ENCODE measurements around the gene ADCY7. TPM values are rescaled to one million over a fixed set of nuclear protein-coding genes. Genes with fewer than 3 reads are reported as not detected.

ADCY7 gene
- total and polyA plus RNA-seq, 9 of the 15 experiments (the other 6 are each of a cell fraction or from before 2014, with no cell fraction given) = 2.3 to 108 (median 28.6) TPM

GRCh38 chr16:50263060-50263909 lies 3.1 kb upstream of the ADCY7 start (continued):
- TF ChIP-seq SMAD4 (CRISPR knock-in tag; conservative IDR thresholded peaks at IDR 0.05) (peak; percentile 58), KDM1A (IDR thresholded peaks at IDR 0.05) (peak; percentile 37 to 82; a peak in 3 of 4 replicates), CBX2 (IDR thresholded peaks at IDR 0.05; ENCODE audit: insufficient read depth, low read length, poor library complexity, severe bottlenecking) (no peak), SFPQ (IDR thresholded peaks at IDR 0.05; ENCODE audit: low read depth, low read length) (no peak), FUS (optimal IDR thresholded peaks at IDR 0.05; ENCODE audit: low read depth, low read length) (no peak), SMAD1 (IDR thresholded peaks at IDR 0.05; ENCODE audit: low read depth, low read length, partially characterized antibody) (no peak), KLF6 (CRISPR knock-in tag; IDR thresholded peaks at IDR 0.05; ENCODE audit: borderline replicate concordance) (no peak), ZFX (CRISPR knock-in tag; IDR thresholded peaks at IDR 0.05) (no peak), ZNF583 (CRISPR knock-in tag; IDR thresholded peaks at IDR 0.05) (0 out of 2 replicates have a peak, but pooled peaks have one; percentile 50), EP400 (IDR thresholded peaks at IDR 0.05) (peak; percentile 57), SAP30 (IDR thresholded peaks at IDR 0.05; ENCODE audit: borderline replicate concordance, insufficient read depth, low read depth, low read length, poor library complexity, severe bottlenecking) (no peak), ZNF551 (CRISPR knock-in tag; IDR thresholded peaks at IDR 0.05) (no peak), CCAR2 (IDR thresholded peaks at IDR 0.05; ENCODE audit: low read depth, low read length) (no peak), ARNT (IDR thresholded peaks at IDR 0.05) (no peak), LCOR (CRISPR knock-in tag; IDR thresholded peaks at IDR 0.05) (no peak), ILF3 (IDR thresholded peaks at IDR 0.05; ENCODE audit: borderline replicate concordance) (no peak), CTCFL (IDR thresholded peaks at IDR 0.05; ENCODE audit: borderline replicate concordance, insufficient read depth, low read depth, low read length, poor library complexity, severe bottlenecking) (no peak), ZBTB49 (CRISPR knock-in tag; IDR thresholded peaks at IDR 0.05; ENCODE audit: borderline replicate concordance) (no peak), ZBED1 (IDR thresholded peaks at IDR 0.05) (no peak), BRCA1 (IDR thresholded peaks at IDR 0.05) (no peak), BRCA1 (CRISPR knock-in tag; IDR thresholded peaks at IDR 0.05) (no peak), ATF1 (CRISPR knock-in tag; IDR thresholded peaks at IDR 0.05) (no peak), ATF1 (tag; IDR thresholded peaks at IDR 0.05) (no peak)
